Hematopoietic multipotent progenitor cell treated with erythropoietin and hydrocortisone succinate and interleukin-3 and kit ligand, for 15 days (in vitro differentiated cells): ENCODE data around the gene KCNG4.
A peak's percentile ranks its signal among the peaks of the same experiment; 100 is the strongest.

Experiments
- DNase-seq: peaks from one replicate; pipeline ENCODE4 v3.0.0-alpha.2; 2015; ENCODE audit warnings: low spot score

The KCNG4 gene

DNA sequence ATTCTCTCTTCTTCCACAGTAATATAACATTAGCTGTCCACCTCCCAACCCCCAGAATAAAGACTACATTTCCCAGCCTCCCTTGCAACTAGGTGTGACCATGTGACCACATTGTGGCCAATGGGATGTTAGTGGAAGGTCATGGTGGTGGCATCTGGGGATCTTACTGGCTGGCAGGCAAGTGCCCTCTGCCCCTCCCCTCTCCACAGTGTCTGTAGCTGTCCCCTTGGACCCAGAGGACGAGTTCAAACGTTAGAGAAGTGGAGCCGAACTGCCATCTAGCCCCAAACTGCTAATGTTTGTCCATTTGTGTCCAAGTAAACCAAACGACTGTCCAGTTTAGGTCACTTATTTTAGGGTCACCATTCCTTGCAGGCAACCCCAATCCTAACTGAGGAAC lies 26.6 kb upstream of the KCNG4 start:
- peak; percentile 18 for DNase-seq

DNA sequence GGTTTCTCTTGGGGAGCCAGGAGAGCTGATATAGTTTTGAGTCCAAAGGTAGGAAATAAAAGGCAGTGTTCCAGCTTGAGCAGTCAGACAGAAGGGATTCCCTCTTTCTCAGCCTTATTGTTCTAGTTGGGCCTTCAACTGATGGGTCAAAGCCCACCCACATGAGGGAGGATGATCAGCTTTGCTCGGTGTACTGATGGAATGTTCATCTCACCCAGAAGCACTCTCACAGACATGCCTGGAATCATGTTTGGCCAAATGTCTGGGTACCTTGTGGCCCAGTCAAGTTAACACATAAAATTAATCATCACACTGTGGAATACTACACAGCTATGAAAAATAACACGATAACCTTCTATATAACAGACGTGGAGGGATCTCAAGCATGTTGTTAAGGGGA lies 23.1 kb upstream of the KCNG4 start:
- DNase-seq = no peak

DNA sequence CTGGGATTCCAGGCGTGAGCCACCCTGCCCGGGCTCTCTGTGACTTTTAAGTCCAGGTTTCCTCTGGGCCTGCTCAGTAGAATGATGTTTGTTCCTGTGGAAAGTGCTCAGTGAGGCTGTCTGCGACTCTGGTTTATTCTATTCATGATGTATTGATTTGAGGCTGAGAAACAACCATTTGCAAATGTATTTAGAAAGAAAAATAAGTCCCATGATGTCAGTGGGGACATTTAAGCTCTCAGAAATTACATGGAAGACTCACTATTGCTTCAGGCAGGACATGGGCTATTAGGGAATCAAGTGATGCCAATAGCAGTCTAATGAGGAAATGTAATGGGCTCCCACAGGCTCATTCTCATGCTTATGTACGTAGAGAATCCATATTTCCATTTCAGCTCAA lies 22.2 kb upstream of the KCNG4 start:
- no peak for DNase-seq

DNA sequence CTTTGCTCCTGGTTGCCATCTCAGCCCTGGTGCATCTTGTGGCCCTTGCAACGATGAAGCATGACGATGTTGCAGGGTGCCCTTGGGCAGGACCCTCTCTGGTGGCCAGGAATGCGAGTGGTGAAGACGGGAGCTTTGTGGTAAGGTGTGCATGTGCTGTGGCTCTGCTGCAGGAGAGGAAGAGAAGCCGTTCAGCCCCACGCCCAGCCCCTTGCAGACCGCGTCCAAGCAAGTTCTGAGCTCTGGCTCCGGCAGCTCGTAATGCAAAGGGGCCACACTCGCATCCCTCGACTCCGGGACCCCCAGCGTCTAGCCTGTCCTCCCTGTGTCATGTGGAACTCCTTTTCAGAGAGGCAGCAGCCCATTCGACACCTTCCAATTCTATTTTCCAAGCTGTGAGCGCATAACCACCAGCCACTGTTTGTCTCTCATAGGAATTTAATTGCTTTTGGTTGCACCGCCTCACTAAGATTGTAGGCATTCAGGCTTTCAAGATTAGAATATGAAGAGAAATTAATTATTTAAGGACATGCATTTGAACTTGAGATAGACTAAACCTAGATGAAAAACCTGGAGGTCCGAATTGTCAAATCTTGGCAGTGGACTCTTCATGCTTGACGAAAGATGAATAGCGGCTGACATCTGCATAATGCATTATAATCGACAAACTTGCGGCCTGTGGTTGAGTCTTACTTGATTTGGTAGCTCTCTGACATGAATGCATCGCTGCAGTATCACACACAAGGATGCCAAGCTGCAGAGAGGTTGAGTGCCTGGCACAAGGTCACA lies 21.1 kb upstream of the KCNG4 start:
- DNase-seq = no peak

DNA sequence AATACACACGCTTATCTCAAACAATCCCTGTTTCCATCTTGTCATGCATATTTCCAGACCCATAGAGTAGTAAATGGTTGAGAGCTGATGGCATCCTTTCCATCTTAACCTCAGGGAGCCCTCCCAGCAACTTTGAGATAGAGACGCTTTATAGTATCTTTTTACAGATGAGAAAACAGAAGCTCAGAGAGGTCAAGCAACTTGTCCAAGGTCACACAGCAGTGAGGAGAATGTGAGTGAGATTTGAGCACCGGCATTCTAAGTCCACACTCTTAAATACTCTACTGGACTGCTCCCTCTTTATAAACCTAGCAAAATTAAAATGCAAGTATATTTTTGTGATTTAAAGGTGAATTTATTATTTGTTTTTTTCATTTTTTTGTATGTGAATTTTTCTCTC lies 19.9 kb upstream of the KCNG4 start:
- no peak for DNase-seq

DNA sequence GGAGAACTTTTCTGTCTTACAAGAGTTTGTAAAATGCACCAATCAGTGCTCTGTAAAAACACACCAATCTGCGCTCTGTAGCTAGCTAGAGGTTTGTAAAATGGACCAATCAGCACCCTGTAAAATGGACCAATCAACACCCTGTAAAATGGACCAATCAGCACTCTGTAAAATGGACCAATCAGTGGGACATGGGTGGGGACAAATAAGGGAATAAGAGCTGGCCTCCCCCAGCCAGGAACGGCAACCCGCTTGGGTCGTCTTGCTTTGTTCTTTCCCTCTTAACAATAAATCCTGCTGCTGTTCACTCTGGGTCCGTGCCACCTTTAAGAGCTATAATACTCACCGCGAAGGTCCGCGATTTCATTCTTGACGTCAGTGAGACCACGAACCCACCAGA lies 18.5 kb upstream of the KCNG4 start:
- DNase-seq = no peak

DNA sequence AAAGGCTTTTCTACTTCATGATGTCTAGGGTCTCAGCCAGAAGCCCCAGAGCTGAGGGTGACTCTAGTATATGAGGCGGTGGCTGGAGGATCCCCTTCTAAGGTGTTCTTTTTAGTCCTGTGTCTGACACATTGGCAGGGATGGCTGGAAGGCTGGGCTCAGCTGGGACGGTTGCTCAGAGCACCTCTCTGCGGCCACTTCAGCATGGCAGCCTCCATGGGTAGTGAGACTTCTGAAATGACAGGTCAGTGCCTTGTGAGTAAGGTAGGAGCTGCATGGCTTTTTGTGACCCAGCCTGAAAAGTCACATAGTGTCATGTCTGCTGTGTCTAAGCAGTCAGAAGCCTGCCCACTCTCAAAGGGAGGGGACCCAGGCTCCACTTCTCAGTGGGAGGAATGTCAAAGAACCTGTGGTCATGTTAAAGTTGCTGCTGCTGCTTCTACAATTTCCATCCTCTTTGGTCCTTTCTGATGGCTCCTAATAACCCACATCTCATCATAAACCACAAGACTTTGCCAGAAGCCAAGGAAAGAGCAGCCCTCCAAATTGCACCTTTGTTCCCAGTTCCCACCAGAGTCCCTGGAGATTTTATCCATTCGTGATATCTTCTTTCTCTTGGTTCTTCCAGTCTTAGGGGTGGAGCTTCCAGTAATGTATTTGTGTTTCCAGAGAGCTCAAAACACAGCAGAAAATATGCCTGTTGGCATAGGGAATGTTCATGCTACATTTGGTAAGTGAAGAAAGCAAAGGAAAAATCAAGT lies 15.4 kb upstream of the KCNG4 start:
- DNase-seq = no peak

DNA sequence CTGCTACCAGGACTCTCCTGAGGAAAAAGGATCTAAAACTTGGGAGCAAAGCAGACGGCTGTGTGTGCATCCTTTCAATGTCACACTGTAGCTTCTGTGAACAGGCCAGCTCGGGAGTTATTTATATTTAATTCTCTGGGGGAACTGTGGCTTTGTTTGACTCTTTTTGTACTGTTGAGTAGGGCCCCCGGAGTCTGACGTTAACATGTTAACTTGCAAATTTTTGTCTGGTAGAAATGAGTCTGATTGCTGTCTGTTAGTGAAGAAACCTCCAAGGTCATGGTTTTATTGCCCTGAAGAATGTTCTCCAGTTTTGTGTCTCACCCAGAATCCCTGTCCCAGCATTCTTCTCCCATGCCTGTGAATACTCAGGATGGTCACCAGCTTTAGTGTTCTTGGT lies 14.2 kb upstream of the KCNG4 start:
- no peak for DNase-seq

DNA sequence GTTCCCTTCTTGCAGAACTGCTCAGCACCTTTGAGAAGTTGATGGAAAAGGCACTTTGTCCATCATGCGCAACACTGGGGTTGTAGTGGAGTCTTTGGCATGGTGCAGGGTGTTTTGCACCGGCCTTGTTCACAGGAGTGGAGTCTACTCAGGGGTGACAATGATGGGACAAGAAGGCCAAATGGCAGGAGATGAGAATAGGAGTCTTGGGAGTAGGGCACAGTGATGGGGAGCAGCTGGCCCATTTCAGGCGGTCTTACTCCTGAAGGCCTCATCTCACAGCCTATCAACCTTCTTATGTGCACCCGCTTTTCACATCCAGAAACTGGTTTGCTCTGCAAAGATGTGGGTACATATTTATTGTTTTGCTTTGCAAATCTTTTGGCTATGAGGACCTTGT lies 13.4 kb upstream of the KCNG4 start:
- DNase-seq = no peak

DNA sequence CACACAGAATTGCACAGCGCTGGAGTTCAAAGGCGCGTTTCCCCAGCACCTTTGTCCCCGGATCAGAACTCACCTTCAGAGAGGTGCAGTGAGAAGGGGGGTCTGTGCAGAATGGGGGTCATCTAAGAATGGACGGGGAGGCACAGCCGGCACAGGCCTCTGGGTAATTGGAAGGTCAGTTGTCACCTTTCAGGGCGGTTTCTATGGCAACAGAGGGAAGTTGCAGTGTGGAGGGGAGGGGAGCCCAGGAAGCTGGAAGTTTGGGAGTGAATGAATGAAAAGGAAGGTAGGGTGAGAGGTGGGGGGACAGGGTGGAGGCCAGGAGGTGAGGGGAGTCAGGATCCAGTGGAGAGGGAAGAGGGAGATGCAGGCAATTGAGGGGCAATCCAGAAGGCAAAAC lies 12.4 kb upstream of the KCNG4 start:
- DNase-seq = no peak

DNA sequence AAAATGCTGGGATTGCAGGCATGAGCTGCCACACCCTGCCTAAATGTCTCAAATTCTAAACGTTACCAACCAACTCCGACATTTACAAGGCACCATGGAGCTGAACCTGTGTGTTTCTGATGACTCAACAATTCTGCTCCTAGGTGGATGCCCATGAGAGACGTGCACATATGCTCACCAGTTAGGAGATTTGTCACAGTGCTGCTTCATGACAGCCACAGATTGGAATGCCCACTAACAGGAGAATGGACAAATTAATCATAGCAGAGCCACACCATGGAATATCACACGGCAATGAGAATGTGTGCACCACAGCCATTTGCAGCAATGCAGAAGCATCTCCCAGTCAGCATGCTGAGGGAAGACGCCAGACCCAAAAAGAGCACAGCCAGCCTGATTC lies 8.0 kb upstream of the KCNG4 start:
- no peak for DNase-seq

DNA sequence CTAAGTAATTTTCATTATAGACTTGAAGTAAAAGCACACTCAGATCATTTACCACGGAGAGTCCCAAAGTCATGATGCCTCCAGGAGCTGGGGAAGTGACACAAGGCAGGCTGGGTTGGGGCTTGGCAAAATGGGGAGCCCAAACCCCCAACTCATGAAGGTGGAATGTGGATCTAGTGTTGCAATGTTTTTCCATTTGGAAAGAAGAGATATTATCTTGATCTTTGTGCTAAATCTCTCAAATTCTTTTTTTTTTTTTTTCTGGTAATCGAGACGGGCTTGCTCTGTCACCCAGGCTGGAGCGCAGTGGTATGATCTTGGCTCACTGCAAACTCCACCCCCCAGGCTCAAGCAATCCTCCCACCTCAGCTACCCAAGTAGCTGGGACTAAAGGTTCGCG lies 7.5 kb upstream of the KCNG4 start:
- no peak for DNase-seq

DNA sequence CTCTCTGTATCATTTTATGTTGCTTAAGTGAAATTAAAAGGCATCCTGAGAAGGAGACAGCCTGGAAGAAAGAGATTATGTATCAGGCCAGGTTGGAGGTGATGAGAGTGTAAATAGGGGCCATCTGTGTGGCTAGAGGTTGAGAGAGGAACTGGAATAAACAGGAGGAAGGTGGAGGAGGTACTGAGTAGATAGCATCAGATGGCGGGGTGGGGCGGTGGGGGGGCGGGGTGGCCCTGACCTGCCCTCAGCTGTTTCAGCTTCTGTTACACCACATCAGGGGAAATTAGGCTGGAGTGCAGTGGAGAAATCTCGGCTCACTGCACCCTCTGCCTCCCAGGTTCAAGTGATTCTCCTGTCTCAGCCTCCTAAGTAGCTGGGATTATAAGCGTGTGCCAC lies 6.9 kb upstream of the KCNG4 start:
- DNase-seq = no peak

DNA sequence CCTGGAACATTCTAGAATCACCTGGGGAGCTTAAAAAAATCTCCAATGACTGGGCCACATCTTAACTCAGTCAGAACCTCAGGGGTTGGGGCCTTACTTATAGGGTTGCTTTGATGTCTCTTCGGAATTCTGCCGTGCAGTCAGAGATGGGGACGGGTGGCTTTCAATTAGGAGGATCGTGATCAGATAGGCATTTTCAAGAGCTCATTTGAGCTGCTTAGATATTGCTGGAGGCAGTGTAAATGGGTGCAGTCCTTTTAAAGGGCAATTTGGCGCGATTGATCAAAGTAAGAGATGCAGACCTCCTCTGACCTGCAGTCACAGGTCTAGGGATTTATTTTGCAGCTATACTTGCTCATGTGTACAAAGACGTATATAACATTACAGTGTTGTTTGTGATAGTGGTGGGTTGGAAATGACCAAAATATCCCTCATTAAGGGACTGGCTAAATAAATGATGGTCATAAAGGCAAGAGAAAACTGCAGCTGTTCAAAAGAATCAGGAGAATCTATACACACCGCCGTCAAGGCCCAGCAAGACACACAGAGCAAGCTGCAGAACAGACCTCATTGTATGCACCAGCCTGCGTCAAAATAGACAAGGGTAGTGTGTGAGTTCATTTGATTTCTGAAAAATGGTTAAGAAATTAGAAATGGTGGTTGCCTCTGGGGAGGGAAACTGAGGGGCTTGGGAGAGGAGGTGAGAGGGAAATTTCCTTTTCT lies 6.3 kb upstream of the KCNG4 start:
- DNase-seq = no peak

DNA sequence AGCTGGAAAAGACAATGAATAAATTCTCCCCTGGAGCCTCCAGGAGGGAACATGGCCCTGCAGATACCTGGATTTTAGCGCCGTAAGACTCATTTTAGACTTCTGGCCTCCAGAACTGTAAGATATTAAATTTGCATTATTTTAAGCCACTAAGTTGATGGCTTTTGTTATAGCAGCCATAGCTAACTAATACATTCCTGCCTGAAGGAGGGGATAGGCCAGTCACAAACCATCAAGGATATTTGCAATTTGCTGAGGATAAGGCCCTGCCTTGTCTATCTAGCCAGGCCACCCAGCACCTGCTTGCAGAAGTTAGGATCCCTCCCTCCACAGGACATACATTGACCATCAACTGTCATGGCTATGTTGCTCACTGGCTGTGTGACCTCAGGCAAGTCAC lies 4.9 kb upstream of the KCNG4 start:
- DNase-seq = no peak

DNA sequence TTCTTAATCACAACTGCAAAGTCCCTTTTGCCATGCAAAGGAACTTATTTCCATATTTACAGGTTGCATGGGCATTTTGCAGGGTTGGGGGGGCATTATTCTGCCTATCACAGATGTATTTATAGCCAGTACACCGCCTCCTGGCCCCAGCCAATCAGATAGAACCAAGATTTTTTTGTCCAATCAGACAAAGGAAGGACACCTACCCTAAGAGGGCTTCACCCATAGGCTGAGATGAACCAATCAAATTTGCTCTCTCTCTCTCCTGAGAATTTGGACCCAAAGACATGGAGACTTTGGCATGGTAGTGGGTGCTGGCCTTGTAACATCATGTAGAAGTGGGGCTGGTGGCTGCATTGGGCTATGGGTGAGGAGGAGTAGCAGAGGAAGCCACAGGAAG lies 3.9 kb upstream of the KCNG4 start:
- no peak for DNase-seq

DNA sequence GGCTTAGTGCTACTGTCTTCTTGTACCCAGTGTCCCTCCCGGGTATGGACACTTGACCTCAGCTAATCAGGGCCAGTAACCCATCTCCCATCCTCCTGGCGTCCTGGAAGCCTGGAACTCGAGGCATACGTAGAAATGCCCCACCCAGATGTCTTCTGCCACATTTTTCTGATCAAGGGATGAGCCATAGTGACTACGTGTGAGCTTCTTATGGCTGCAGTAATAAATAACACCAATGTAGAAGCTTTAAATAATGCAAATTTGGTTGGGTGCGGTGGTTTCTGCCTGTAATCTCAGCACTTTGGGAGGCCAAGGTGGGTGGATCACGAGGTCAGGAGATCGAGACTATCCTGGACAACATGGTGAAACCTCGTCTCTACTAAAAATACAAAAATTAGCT lies 3.0 kb upstream of the KCNG4 start:
- DNase-seq = no peak

DNA sequence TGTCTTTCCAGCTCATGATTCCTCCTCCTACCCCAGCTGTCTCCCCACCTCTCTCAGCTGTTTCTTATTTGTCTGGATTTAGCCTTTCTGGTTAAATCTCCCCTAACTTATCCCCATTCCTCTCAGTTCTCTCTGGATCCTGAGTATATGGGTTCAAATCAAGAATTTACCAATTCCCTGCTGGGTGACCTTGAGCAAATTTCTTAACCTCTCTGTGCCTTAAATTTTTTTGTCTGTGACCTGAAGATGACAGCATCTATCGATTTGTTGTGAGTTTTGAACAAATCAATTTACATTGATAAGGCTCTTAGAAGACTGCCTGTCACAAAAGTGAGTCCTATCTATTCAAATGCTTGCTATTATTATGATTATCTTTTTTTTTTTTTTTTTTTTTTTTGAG lies 2.0 kb upstream of the KCNG4 start:
- no peak for DNase-seq

DNA sequence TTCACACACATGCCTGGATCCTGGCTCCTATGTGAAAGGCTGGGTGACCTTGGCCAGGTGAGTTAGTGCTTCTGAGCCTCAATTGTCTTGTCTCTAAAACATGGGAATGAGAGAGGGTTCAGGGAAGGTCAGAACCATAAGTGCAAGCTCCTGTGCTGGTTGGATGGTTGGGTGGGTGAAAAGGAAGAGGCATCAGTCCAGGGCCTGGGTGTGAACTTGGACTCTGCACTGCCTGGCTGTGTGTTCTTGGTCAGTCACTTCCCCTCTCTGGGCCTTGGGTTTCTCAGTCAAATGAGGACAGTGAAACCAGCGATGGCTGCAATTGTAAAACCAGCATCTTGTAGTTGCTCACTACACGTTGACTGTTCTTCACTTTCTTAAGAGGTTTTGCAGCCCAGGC lies 643 bp upstream of the KCNG4 start:
- DNase-seq = no peak

DNA sequence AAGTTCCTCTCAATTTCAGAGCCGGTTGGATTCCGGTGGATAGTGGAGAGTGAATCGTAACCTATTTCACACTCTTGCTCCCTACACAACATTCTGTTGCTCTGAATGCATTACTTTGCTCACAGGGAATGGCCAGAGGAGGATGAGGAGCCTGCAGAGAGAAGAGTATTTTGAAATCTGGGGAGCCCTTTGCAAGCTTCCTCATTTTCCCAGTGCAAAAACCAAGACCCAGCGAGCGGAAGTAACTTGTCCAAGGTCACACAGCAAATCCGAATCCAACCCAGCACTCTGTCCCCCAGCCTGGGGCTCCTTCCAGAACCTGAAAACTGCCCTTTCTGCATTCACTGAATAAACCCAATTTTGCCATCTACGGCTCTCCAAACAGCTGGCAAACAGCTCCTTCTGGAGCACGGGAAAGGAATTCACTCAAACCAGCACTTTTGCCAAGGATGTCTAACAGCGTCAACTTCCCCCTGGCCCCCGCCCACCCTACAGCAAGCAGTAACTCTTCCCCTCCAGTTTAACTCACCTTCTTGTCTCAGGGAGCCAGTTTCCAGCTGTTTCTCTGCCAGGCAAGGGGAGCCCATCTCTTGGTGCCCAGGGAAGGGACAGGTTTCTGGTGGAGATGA lies 557 bp downstream of the KCNG4 start:
- no peak for DNase-seq

DNA sequence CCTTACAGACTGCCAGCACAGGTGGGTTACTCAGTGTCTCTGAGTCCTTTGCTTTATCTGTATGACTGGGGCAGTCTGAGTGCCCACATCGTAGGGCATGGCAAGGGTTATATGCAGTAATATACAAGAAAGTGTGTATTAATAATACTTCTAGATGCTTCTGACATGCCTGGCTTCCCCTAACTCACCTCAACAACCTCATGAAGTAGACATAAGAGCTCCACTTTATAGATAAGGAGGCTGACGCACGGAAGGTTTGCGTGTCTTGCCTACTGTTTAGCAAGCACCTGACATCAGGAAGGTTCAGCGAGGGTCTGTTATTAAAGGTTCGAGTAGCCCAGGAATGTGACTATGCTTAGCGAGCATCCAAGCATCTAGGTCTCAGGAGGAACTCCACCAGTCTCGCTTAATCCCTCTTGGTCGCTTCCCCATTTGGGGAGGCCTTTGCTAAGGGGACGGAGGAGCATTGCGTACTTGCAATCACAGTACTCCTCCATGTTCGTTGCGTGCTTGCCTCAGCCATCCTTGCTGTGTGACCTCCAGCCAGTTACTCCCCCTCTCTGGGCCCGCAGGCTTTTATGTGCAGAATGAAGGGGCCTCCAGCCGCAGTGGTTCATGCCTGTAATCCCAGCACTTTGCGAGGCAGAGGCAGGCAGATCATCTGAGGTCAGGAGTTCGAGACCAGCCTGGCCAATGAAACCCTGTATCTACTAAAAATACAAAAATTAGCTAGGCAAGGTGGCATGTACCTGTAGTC lies 1.6 kb downstream of the KCNG4 start:
- DNase-seq = no peak

DNA sequence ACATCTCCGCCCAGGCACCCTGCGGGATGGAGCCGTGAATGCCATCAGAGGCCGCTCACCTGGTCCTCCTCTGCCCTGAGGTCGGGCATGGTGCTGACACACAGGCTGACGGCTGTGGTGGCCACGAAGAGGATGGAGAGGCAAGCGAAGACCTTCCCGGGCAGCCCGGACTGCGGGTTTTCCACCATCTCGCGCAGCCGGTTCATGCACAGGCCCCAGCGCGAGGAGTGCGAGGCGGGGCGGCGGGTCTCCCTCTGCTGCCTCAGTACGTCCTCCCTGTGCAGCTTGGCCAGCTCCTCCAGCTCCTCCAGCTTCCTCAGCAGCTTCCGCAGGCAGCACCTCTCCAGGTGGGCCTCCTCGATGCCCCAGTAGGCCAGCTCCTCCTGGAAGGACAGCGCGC lies 3.1 kb downstream of the KCNG4 start:
- DNase-seq = no peak
